Neural crest cell (in vitro differentiated cells): ENCODE measurements around the gene MRO. TPM values are rescaled to one million over a fixed set of nuclear protein-coding genes. Genes with fewer than 3 reads are reported as not detected.

ENCODE experiments used
- DNase-seq: peaks from one replicate; pipeline ENCODE4 v3.0.0; 2021; ENCODE audit warnings: low read depth, mixed read lengths, low spot score
- H3K27ac Mint-ChIP-seq: one replicate; pipeline ENCODE4 v1.8.0; 2021; ENCODE audit warnings: mild to moderate bottlenecking, mixed read lengths; ENCODE audit not compliant: unreplicated experiment
- H3K27me3 Mint-ChIP-seq: 2 replicates; pipeline ENCODE4 v1.8.0; 2021; ENCODE audit warnings: low read depth, mild to moderate bottlenecking, mixed read lengths
- H3K36me3 Mint-ChIP-seq: 2 replicates; pipeline ENCODE4 v1.8.0; 2021; ENCODE audit warnings: low read depth, mild to moderate bottlenecking, mixed read lengths
- H3K4me1 Mint-ChIP-seq: 2 replicates; pipeline ENCODE4 v1.8.0; 2021; ENCODE audit warnings: mixed read lengths
- H3K4me3 Mint-ChIP-seq: one replicate; pipeline ENCODE4 v1.8.0; 2021; ENCODE audit warnings: mild to moderate bottlenecking, mixed read lengths
- H3K9me3 Mint-ChIP-seq: 2 replicates; pipeline ENCODE4 v1.8.0; 2021; ENCODE audit warnings: mixed read lengths
- CTCF ChIP-seq: fragments of 200-600 bp; sonication (generic); conservative IDR thresholded peaks from 2 replicates; pipeline ENCODE4 v1.5.0; 2021; ENCODE audit warnings: antibody characterized with exemption, mild to moderate bottlenecking
- total RNA-seq: library from RNA; stranded (reverse); gene quantifications from 2 replicates; pipeline ENCODE4 v1.2.1, GENCODE V29; 2021

Gene MRO
- total RNA-seq, 1 donor from 2014 or later: 0.12 TPM

- Mint-ChIP-seq H3K4me1 (peaks cover 29% of the 10 kb centered on the region), H3K27ac (no peak overlapping the region), H3K9me3 (peaks cover 6% of the 10 kb centered on the region), H3K36me3 (no peaks in the 10 kb centered on the region), H3K27me3 (no peaks in the 10 kb centered on the region), H3K4me3 (no peak overlapping the region)
- DNase-seq: no peak
- no peak for TF ChIP-seq CTCF
Observed at GRCh38 chr18:50814395-50814794, 5.4 kb downstream of the MRO start.

DNA sequence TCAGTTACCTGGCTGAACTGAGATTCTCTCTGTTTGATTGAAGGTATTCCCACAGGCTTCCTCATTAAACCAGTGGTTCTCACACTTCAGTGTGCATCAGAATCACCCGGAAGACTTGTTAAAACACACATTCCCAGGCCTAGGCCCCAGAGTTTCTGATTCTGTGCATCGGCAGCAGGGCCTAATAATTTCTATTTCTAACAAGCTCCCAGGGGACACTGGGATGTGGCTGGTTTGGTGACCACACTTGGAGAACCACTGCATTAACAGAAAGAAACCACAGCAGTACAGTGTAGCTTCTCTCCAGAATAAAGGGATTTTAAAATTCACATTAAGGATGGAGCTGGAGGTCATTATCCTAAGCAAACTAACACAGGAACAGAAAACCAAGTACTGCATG, 6.5 kb downstream of the MRO start:
- no peak for TF ChIP-seq CTCF
- Mint-ChIP-seq H3K4me3 (no peak overlapping the region), H3K9me3 (peaks cover 6% of the 10 kb centered on the region), H3K27me3 (no peaks in the 10 kb centered on the region), H3K36me3 (no peaks in the 10 kb centered on the region), H3K4me1 (peaks cover 32% of the 10 kb centered on the region), H3K27ac (no peak overlapping the region)
- no peak for DNase-seq

DNA sequence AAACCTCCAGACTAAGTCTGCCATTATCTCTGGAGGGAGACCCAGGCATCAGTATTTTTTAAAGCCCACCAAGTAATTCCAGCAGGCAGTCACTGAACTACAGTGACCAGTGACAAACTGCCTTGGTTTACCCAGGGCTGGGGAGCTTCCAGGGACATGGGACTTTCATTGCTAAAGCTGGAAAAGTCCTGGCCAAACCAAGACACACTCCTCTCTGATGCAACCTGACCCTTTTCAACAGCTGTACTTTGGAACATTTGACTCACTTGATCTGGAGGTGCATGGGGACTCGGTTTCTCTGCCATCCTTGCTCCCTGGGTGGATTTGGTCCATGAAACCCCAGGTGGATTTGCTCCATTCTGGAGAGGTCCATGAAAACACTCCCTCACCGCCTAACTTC, 7.0 kb downstream of the MRO start:
- Mint-ChIP-seq H3K36me3 (no peaks in the 10 kb centered on the region), H3K27ac (no peak overlapping the region), H3K4me3 (no peak overlapping the region), H3K27me3 (no peaks in the 10 kb centered on the region), H3K9me3 (peaks cover 6% of the 10 kb centered on the region), H3K4me1 (peaks cover 27% of the 10 kb centered on the region)
- TF ChIP-seq CTCF: no peak
- DNase-seq: no peak

- no peak for TF ChIP-seq CTCF
- Mint-ChIP-seq H3K4me3 (no peak overlapping the region), H3K27me3 (no peaks in the 10 kb centered on the region), H3K9me3 (peaks cover 3% of the 10 kb centered on the region), H3K36me3 (no peaks in the 10 kb centered on the region), H3K4me1 (peaks cover 9% of the 10 kb centered on the region), H3K27ac (no peak overlapping the region)
- no peak for DNase-seq
Observed at GRCh38 chr18:50807176-50807575, 12.6 kb downstream of the MRO start.

GRCh38 chr18:50806208-50806616, 13.6 kb downstream of the MRO start:
- H3K27me3 Mint-ChIP-seq: no peaks in the 10 kb centered on the region
- H3K4me3 Mint-ChIP-seq: no peak overlapping the region
- TF ChIP-seq CTCF: no peak
- H3K9me3 Mint-ChIP-seq: peaks cover 1% of the 10 kb centered on the region
- no peak for DNase-seq
- H3K4me1 Mint-ChIP-seq: peaks cover 9% of the 10 kb centered on the region
- no peak overlapping the region for H3K27ac Mint-ChIP-seq
- H3K36me3 Mint-ChIP-seq: no peaks in the 10 kb centered on the region

DNA sequence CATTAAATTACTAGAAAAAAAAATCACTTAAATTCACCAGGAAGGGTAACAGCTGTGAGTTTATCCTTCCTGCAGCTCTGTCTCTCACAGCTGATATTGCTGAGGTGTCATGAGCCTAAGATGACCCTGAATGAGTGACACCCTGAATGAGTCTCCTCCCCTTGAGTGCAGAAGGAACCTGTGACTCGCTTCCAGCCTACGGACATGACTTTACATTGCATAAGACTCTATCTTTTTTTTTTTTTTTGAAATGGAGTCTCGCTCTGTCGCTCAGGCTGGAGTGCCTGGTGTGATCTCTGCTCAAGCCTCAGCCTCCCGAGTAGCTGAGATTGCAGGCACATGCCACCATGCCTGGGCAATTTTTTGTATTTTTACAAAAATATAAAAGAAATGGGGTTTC, 14.1 kb downstream of the MRO start:
- H3K36me3 Mint-ChIP-seq: no peaks in the 10 kb centered on the region
- peaks cover 9% of the 10 kb centered on the region for H3K4me1 Mint-ChIP-seq
- no peaks in the 10 kb centered on the region for H3K27me3 Mint-ChIP-seq
- no peak overlapping the region for H3K4me3 Mint-ChIP-seq
- TF ChIP-seq CTCF: no peak
- H3K27ac Mint-ChIP-seq: no peak overlapping the region
- no peak for DNase-seq
- H3K9me3 Mint-ChIP-seq: no peaks in the 10 kb centered on the region
